ENCODE measurements around the gene NXF2B.
"Not testable (repeated sequence)": the region's sequence is repeated elsewhere in the genome, so short reads cannot be mapped to it uniquely, and the experiment has no call there.

DNA sequence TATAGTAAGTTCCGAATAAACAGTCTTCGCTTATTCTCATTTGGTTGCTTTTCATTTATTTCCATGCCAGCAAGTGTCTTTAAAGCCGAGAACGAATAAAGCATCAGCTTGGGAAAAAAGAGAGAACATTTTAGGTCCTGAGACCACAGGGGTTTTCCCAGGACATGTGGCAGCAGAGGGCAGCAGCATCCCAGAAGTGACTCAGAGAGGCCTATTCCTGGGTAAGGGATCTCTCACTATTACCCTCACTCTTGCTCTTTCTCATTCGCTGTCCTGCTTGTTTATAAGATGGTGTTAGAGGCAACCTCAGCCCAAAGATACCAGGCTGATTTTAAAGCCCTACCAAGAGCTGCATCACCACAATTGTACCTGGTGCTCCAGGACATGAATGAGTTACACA lies 39.0 kb upstream of the NXF2B start:
- TF ChIP-seq CTCF, POLR2AphosphoS5 (IDR thresholded peaks at IDR 0.05): not testable (repeated sequence)

All from esophagus muscularis mucosa (tissue), 3 donors.